Activated T-helper 1 cell treated with anti-CD3 and anti-CD28 coated beads, Interleukin-2, amount 50 U/mL, for 16 hours (primary cell): ENCODE results near the gene MAGEB17.
"Not testable (repeated sequence)": the region's sequence is repeated elsewhere in the genome, so short reads cannot be mapped to it uniquely, and the experiment has no call there.

ENCODE experiments used
- DNase-seq, 2 donors: peaks; one replicate each; pipeline ENCODE4 v3.0.0-alpha.2; 2020; ENCODE audit warnings: low read depth in 1 of 2, low spot score in 1 of 2

MAGEB17 gene

GRCh38 chrX:16167181-16167580 is at the start of gene MAGEB17:
MAGEB17 (plus strand) TSS chrX:16167481; CDS start chrX:16170383, 2,902 bp downstream.
- no peak for DNase-seq

GRCh38 chrX:16119353-16120220 is 47.7 kb upstream of the MAGEB17 start:
- DNase-seq: no peak

DNA sequence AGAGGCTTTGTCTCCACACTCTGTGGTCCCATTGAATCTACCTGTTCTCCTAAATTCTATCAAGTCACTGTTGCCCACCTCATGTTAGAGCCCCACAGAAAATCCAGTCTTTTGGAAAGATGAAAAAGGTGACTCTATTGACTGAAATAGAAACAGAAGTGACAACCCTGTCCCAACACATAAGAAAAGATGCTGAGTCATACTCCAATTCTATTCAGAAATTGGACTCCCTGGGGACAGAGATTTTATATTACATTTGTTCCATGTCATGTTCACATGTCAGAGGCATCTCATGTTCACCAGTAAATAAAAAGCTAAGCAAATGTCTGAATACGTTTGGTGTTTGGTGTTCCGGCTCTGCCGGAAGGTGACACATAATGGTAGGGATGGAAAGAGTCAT is 46.9 kb upstream of the MAGEB17 start:
- DNase-seq: no peak

DNA sequence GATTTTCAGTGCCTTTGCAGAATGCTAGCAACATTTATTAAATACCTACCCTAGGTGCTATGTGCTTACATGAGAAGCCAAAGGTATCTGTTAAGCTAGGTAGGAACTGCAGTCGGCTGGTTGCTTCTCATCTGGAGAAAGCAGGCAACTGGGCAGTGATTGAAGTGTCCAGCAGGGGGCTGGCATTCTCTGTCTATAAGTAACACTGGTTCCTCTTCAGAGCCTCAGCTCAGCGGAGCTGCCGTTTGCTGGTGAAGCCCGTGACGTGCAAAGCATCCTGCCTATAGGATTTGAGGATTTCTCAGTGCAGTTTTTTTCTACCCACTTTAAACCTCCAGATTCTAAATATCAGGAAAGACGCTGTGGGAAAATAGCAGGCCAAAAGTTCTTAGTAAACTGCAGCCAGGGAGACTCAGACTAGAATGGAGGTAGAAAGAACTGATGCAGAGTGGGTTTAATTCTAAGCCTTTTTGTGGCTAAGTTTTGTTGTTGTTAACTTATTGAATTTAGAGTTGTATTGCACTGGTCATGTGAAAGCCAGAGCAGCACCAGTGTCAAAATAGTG is 44.0 kb upstream of the MAGEB17 start, which contains the start of gene GRPR:
GRPR (plus strand) TSS at position 344 of the 565 bp plus-strand sequence. CDS start 389 bp downstream, outside the sequence.
- DNase-seq: peak; percentile 3 to 27

DNA sequence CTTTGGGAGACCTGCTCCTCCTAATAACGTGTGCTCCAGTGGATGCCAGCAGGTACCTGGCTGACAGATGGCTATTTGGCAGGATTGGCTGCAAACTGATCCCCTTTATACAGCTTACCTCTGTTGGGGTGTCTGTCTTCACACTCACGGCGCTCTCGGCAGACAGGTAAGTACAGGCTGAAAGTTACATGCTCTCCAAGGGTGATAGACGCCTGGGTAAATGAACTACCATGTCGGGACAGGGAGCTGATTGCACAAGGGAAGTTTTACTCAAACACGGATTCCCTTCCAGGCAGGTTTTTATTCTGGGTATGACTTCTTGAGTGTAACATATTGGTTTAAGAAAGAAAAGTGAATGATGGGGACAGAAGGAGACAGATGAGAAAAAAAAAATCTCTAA is 43.1 kb upstream of the MAGEB17 start:
- no peak for DNase-seq

- no peak for DNase-seq
Measured at GRCh38 chrX:16125520-16126149, 41.6 kb upstream of the MAGEB17 start.

DNA sequence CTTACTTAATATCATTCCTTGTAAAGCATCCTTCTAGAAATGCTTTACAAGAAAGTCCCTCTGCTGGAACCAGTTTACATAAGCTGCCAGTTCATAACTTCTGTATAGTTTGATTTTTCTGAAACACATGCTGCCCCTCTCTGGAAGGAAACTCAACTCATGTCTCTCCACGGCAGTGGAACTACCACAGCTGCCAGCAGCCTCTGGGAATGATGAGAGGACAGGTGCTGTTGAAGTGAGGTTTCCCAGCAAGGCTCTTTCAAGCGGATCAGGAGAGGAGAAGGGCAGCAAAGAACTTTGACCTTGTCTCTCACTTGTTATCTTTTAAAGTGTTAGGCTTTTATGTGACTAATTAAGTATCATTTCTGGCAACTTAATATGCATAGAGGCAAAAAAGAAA is 36.6 kb upstream of the MAGEB17 start:
- DNase-seq: no peak

DNA sequence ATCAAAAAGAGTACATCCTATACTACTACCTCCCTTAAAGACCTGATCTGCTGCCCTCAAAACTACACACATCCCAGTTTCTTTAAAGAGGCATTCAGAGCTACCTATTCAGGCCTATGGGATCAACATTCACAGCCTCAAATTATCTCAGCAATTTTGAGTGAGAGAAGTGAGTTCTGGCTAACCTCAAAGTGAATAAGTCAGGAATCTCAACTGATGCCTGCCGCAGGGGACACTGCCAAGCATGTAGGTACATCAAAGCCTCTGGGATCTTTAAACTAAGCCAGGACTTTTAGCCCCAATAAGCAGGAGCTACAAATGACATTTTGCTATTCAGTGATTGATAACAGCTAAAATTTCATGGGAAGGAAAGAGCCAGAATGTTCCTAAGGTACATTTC is 32.3 kb upstream of the MAGEB17 start:
- no peak for DNase-seq

- DNase-seq: no peak
Measured at GRCh38 chrX:16136080-16136479, 31.2 kb upstream of the MAGEB17 start.

GRCh38 chrX:16137416-16138107 is 29.7 kb upstream of the MAGEB17 start:
- no peak for DNase-seq

DNA sequence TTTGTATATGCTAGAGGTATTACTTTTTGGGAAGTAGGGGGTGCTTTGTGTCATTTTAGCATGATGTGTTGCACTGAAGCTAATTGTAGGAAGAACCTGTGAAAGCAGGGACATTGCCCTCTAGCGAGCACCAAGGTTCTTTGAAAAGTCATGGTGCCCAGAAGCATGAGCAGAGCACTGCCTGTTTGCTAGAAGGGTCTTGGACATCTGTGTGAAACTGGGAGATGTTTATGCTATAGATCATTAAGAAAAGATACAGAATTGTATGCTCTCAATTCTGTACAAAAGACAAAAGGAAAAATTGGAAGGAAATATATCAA is 29.2 kb upstream of the MAGEB17 start:
- no peak for DNase-seq

- DNase-seq: no peak
Measured at GRCh38 chrX:16140448-16140847, 26.8 kb upstream of the MAGEB17 start.

DNA sequence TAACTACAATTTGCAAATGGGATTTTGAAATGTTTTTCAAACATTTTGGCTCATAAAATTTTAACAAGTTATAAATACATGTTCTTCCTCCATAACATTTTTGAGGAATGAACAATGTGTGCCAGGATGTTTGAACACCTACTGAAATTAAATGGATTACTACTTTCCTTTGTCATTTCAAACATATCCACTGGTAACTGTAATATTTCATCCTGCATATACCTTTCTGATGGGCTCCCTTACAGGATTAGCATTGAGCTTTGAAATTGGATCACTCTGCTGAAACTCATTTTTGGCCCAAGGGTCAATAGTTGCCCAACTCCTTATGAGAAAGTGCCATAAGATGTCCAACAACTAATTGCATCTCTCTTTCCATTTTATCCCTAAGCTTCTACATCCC is 26.3 kb upstream of the MAGEB17 start:
- no peak for DNase-seq

DNA sequence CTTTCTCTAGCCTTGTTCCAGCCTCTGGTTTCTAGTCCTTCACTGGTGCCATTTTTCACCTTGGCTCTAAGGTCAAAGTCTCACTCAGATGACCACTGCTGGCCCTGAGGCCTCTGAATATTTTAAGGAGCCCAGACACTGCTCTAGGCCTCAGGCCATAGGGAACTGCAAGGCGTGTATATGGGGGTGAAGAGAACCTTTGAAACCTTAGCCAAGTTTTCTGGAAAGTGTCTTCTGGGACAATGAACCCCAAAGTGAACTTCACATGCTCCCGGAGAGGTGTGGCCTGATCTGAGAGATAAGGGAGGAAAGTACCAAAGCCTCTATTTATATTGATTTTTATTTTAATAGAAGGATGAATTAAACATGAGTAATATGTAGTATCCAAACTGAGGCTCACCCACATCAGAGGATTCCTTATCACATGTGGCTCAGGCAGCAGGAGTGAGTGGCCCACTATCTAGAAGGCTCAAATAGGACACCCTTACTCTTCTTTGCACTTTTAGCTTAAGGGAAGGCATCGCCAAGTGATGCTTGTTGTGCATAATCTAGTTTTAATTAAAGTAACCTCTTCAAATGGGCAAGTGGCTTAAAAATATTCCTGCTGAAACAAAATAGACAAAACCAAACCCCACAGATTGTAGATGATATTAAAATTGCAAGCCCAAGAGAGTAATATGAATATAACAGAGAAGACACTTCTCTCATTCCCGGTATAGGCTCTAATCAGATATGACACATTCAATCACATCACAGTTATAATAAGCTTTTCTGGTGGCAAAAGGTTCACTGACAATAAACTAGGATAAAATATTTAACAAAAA is 25.6 kb upstream of the MAGEB17 start:
- DNase-seq: no peak

DNA sequence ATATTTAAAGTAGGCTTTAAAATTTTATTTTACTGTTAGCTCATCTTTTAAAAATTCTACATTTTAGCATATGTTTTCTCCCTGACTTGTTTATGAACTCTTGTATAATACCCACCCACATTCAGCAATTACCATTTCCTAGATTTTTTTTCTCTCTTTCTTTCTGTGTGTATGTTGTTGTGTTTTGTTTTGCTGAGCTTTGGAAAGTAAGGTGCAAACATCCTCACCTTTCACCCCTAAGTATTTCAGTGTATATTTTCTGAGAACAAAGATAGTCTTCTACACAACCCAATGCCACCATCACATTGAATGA is 25.1 kb upstream of the MAGEB17 start:
- no peak for DNase-seq

DNA sequence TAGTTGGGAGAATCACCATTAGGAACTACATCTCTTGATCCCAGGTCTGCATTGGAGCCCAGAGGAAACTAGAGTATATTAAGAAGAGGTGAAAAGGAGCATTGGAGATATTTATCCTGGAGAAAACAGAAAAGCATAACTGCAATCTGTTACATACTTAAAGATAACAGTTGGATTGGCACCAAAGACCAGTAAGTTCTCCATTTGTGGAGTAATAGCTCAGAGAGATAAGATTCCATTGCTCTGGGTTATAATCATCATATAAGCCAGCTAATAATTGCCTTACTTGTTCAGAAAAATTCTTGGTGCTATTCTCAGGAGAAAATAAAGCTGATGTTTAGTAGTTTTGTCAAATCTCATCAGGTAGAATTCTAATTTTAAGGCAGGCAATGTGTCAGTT is 23.3 kb upstream of the MAGEB17 start:
- DNase-seq: no peak

DNA sequence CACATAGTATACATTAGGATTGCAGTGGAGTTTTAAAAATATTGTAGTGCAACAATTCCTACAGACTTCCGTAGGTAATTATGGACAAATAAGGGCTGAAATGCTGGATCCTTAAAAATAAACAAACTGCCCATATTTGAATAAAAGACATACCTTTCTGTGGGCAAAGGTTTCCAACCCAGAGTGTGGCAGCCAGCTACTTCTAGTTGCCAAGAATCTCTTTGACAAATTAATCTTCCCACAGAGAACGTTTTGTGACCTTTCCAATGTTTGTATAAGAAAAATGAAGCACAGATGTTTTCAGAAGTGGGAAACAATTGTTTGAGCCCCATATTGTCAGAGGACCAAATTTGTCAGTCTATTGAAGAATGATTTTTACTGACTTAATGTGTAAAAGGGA is 22.9 kb upstream of the MAGEB17 start:
- DNase-seq: no peak

- not testable (repeated sequence) for DNase-seq
Measured at GRCh38 chrX:16145093-16145492, 22.2 kb upstream of the MAGEB17 start.

DNA sequence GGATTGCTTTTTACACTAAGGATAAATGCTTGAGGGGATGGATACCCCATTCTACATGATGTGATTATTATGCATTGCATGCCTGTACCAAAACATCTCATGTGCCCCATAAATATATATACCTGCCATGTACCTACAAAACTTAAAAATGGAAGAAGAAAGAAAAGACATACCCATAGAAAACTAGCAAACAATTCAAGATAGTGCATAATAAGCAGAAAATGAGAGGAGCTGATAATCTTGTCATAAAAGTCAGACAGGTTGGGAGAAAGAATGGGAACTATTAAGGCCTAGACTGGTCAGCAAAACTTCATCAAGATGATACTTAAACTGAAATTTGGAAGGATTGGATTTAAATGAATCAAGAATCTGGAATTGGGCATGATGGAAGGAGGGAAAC is 21.6 kb upstream of the MAGEB17 start:
- DNase-seq: no peak

- DNase-seq: no peak
Measured at GRCh38 chrX:16148896-16149295, 18.4 kb upstream of the MAGEB17 start.

DNA sequence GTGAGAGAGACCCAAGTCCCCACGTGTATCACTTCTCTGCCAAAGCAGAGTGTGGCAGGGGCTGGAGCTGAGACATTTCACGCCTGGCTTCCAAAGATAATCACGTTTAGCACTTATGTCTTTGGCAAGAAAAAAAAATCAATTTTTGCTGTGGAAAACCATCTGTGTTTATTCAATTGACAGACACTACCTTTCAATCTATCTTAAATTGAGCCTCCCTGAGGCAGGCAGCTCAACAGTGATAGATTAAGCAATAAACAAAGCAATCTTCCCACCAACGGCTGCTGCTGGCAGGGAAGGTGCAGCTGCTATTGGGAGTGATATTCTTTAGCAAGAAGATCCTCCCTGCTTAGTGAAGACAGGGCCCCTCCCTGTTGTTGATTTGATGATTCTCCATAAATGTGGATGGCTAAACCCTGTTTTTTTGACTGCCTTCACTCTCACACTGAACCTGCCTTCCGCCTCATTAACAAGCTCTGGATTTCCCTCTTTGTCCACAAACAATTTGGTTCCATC is 11.6 kb upstream of the MAGEB17 start:
- DNase-seq: no peak
